ENCODE results near the gene ARHGEF7. TPM values are rescaled to one million over a fixed set of nuclear protein-coding genes. Genes with fewer than 3 reads are reported as not detected.
"Not testable (repeated sequence)": the region's sequence is repeated elsewhere in the genome, so short reads cannot be mapped to it uniquely, and the experiment has no call there.

Gene ARHGEF7
- total RNA-seq, 2 experiments from 2014 or later, result 58.7 to 67.2 TPM

- H3K36me3 Mint-ChIP-seq, result peaks cover 55% of the 10 kb centered on the region
These were observed 130.7 kb downstream of the ARHGEF7 start for GRCh38 chr13:111245576-111246384.

GRCh38 chr13:111247552-111247951 is 132.4 kb downstream of the ARHGEF7 start:
- H3K4me3 Mint-ChIP-seq, result no peak overlapping the region
- H3K36me3 Mint-ChIP-seq, result peaks cover 61% of the 10 kb centered on the region
- H3K4me1 Mint-ChIP-seq, result peaks cover 3% of the 10 kb centered on the region
- CTCF ChIA-PET, result interaction anchor here (1.5 kb wide), 1 partner anchor 180 kb away, joined by 4 read pairs; no protein-coding TSS in a partner anchor
- H3K27me3 Mint-ChIP-seq, result no peaks in the 10 kb centered on the region
- DNase-seq, result peak; percentile 8
- ATAC-seq, result no peak
- no peak overlapping the region for H3K27ac Mint-ChIP-seq
- no peaks in the 10 kb centered on the region for H3K9me3 Mint-ChIP-seq (ENCODE audit: low read depth)

More at GRCh38 chr13:111245576-111246384, 130.7 kb downstream of the ARHGEF7 start:
- no peak for ATAC-seq
- DNase-seq, result peak; percentile 9
- CTCF ChIA-PET, result no interaction called here
- Mint-ChIP-seq H3K27ac (no peak overlapping the region), H3K4me3 (no peak overlapping the region), H3K9me3 (ENCODE audit: low read depth) (no peaks in the 10 kb centered on the region), H3K27me3 (no peaks in the 10 kb centered on the region), H3K4me1 (peaks cover 3% of the 10 kb centered on the region)

GRCh38 chr13:111248822-111249221 is 133.7 kb downstream of the ARHGEF7 start:
- CTCF ChIA-PET, result no interaction called here
- Mint-ChIP-seq H3K4me1 (peaks cover 3% of the 10 kb centered on the region), H3K36me3 (peaks cover 70% of the 10 kb centered on the region)

GRCh38 chr13:111249637-111250360 is 134.7 kb downstream of the ARHGEF7 start:
- ATAC-seq (no peak), DNase-seq (peak; percentile 23)
- CTCF ChIA-PET, result no interaction called here
- H3K9me3 Mint-ChIP-seq (ENCODE audit: low read depth), result peaks cover 2% of the 10 kb centered on the region
- peaks cover 64% of the 10 kb centered on the region for H3K36me3 Mint-ChIP-seq
- peaks cover 3% of the 10 kb centered on the region for H3K4me1 Mint-ChIP-seq
- no peaks in the 10 kb centered on the region for H3K27me3 Mint-ChIP-seq
- no peak overlapping the region for H3K27ac Mint-ChIP-seq
- no peak overlapping the region for H3K4me3 Mint-ChIP-seq

More at GRCh38 chr13:111248822-111249221, 133.7 kb downstream of the ARHGEF7 start:
- Mint-ChIP-seq H3K9me3 (ENCODE audit: low read depth) (peaks cover 1% of the 10 kb centered on the region), H3K27me3 (no peaks in the 10 kb centered on the region), H3K27ac (no peak overlapping the region), H3K4me3 (no peak overlapping the region)
- DNase-seq (peak; percentile 5), ATAC-seq (no peak)

- DNase-seq (peak; percentile 25), ATAC-seq (no peak)
- Mint-ChIP-seq H3K4me1 (no peaks in the 10 kb centered on the region), H3K27ac (no peak overlapping the region), H3K9me3 (ENCODE audit: low read depth) (peaks cover 6% of the 10 kb centered on the region), H3K4me3 (no peak overlapping the region), H3K36me3 (peaks cover 64% of the 10 kb centered on the region), H3K27me3 (no peaks in the 10 kb centered on the region)
- CTCF ChIA-PET, result no interaction called here
These were observed 136.7 kb downstream of the ARHGEF7 start for GRCh38 chr13:111251646-111252445.

GRCh38 chr13:111252446-111253364 is 137.6 kb downstream of the ARHGEF7 start:
- no peak overlapping the region for H3K4me3 Mint-ChIP-seq
- ATAC-seq (no peak), DNase-seq (no peak)
- no peaks in the 10 kb centered on the region for H3K27me3 Mint-ChIP-seq
- peaks cover 9% of the 10 kb centered on the region for H3K9me3 Mint-ChIP-seq (ENCODE audit: low read depth)
- H3K27ac Mint-ChIP-seq, result no peak overlapping the region
- CTCF ChIA-PET, result no interaction called here
- peaks cover 67% of the 10 kb centered on the region for H3K36me3 Mint-ChIP-seq
- peaks cover 3% of the 10 kb centered on the region for H3K4me1 Mint-ChIP-seq

GRCh38 chr13:111253365-111253872 is 138.3 kb downstream of the ARHGEF7 start:
- Mint-ChIP-seq H3K27ac (no peak overlapping the region), H3K9me3 (ENCODE audit: low read depth) (peaks cover 9% of the 10 kb centered on the region), H3K27me3 (no peaks in the 10 kb centered on the region), H3K4me3 (no peak overlapping the region), H3K4me1 (peaks cover 3% of the 10 kb centered on the region), H3K36me3 (peaks cover 66% of the 10 kb centered on the region)
- ATAC-seq, result no peak
- peak; percentile 18 for DNase-seq
- CTCF ChIA-PET, result no interaction called here

- Mint-ChIP-seq H3K4me3 (no peak overlapping the region), H3K9me3 (ENCODE audit: low read depth) (peaks cover 14% of the 10 kb centered on the region), H3K27ac (no peak overlapping the region), H3K36me3 (peaks cover 78% of the 10 kb centered on the region), H3K27me3 (no peaks in the 10 kb centered on the region), H3K4me1 (peaks cover 3% of the 10 kb centered on the region)
- CTCF ChIA-PET, result no interaction called here
- ATAC-seq, result no peak
- DNase-seq, result peak; percentile 16
These were observed 140.2 kb downstream of the ARHGEF7 start for GRCh38 chr13:111255228-111255790.

- Mint-ChIP-seq H3K4me3 (no peak overlapping the region), H3K4me1 (peaks cover 3% of the 10 kb centered on the region), H3K36me3 (peaks cover 72% of the 10 kb centered on the region), H3K27me3 (no peaks in the 10 kb centered on the region), H3K27ac (no peak overlapping the region), H3K9me3 (ENCODE audit: low read depth) (peaks cover 14% of the 10 kb centered on the region)
- ATAC-seq (no peak), DNase-seq (peak; percentile 21)
- CTCF ChIA-PET, result no interaction called here
These were observed 141.3 kb downstream of the ARHGEF7 start for GRCh38 chr13:111256458-111256857.

GRCh38 chr13:111256946-111257345 is 141.8 kb downstream of the ARHGEF7 start:
- CTCF ChIA-PET, result no interaction called here
- Mint-ChIP-seq H3K27ac (no peak overlapping the region), H3K4me3 (no peak overlapping the region), H3K9me3 (ENCODE audit: low read depth) (peaks cover 14% of the 10 kb centered on the region), H3K27me3 (no peaks in the 10 kb centered on the region), H3K36me3 (peaks cover 68% of the 10 kb centered on the region), H3K4me1 (peaks cover 3% of the 10 kb centered on the region)
- peak; percentile 5 for DNase-seq
- no peak for ATAC-seq

GRCh38 chr13:111257899-111258298 is 142.8 kb downstream of the ARHGEF7 start:
- H3K27me3 Mint-ChIP-seq, ATAC-seq, H3K27ac Mint-ChIP-seq, H3K4me1 Mint-ChIP-seq, CTCF ChIA-PET, H3K4me3 Mint-ChIP-seq: not testable (repeated sequence)
- DNase-seq, result peak; percentile 19
- Mint-ChIP-seq H3K9me3 (ENCODE audit: low read depth) (peaks cover 14% of the 10 kb centered on the region), H3K36me3 (peaks cover 61% of the 10 kb centered on the region)

- ATAC-seq (no peak), DNase-seq (no peak)
- CTCF ChIA-PET, result no interaction called here
- peaks cover 14% of the 10 kb centered on the region for H3K9me3 Mint-ChIP-seq (ENCODE audit: low read depth)
- H3K27me3 Mint-ChIP-seq, result no peaks in the 10 kb centered on the region
- H3K4me1 Mint-ChIP-seq, result peaks cover 3% of the 10 kb centered on the region
- H3K36me3 Mint-ChIP-seq, result peaks cover 55% of the 10 kb centered on the region
- H3K27ac Mint-ChIP-seq, result no peak overlapping the region
- H3K4me3 Mint-ChIP-seq, result no peak overlapping the region
These were observed 143.5 kb downstream of the ARHGEF7 start for GRCh38 chr13:111258637-111259036.

All from activated CD8-positive, alpha-beta memory T cell treated with anti-CD3 and anti-CD28 coated beads, Interleukin-2, amount 10 ng/mL, durations not matched to agents 7 days and 5 days (primary cell).